Measurements from ENCODE around the gene MAML2. TPM values are rescaled to one million over a fixed set of nuclear protein-coding genes. Genes with fewer than 3 reads are reported as not detected.

The MAML2 gene
- total and polyA plus RNA-seq, 8 donors: 2.4 to 11.8 (median 4.1) TPM

DNA sequence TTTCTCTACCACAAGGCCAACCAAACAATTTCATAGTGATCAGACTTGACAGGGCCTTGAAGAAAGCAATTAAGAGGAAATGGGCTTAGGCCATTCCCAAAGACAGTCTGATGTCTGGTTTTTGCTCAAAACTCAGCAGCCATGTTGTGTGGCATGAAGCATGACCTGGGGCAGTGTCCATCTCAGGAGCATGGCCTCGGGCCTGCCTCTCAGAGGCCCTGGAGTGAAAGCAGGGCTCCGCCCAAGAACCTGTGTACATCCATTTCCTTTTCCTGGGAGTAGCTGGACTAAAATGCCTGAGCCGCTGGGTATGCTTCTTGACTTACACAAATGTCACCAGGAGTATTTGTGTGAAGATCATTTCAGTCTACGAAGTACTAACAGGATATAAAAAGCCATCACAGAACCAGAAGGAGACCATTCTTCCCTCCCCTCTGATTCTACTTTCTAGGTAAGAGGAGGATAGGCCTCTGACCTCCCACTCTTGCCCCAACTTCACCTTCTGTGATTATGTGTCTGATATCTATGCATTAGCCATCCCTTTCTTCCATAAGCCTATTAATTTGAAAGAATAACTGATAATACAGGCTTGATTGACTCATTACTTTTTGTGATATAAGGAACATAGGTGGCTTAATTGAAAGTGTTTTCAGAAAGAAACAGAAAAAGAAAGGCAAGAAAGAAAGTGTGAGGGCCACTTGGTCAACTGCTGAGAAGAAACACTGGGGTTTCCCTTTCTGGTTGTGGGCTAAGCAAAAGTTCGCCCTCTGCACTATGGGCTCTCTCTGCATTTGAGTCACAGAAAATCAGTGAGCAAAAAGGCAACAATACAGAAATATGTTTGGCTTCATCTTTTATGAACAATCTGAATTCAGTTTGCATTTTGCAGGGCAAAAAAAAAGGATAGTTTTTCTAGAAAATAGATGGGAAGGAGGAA lies 230.5 kb downstream of the MAML2 start:
- FAIRE-seq: no peak
- H3K4me1 ChIP-seq: no peaks in the 10 kb centered on the region
- no peaks in the 10 kb centered on the region for H3K9me3 ChIP-seq
- ATAC-seq: no peak
- no peaks in the 10 kb centered on the region for H3K36me3 ChIP-seq
- no peaks in the 10 kb centered on the region for H3K27me3 ChIP-seq
- H3K27ac ChIP-seq: peak overlapping the region in 1 of 4 donors; percentile 2
- no peak for DNase-seq
- TF ChIP-seq, protein P1, sequence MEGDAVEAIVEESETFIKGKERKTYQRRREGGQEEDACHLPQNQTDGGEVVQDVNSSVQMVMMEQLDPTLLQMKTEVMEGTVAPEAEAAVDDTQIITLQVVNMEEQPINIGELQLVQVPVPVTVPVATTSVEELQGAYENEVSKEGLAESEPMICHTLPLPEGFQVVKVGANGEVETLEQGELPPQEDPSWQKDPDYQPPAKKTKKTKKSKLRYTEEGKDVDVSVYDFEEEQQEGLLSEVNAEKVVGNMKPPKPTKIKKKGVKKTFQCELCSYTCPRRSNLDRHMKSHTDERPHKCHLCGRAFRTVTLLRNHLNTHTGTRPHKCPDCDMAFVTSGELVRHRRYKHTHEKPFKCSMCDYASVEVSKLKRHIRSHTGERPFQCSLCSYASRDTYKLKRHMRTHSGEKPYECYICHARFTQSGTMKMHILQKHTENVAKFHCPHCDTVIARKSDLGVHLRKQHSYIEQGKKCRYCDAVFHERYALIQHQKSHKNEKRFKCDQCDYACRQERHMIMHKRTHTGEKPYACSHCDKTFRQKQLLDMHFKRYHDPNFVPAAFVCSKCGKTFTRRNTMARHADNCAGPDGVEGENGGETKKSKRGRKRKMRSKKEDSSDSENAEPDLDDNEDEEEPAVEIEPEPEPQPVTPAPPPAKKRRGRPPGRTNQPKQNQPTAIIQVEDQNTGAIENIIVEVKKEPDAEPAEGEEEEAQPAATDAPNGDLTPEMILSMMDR (IDR thresholded peaks at IDR 0.05): no peak
- intact Hi-C loops (cut with DNase I): no loop called here
- 83 to 88% methylated on average over 5 of the region's 5 CpGs for WGBS, 2 donors
- H3K4me3 ChIP-seq: no peak overlapping the region

DNA sequence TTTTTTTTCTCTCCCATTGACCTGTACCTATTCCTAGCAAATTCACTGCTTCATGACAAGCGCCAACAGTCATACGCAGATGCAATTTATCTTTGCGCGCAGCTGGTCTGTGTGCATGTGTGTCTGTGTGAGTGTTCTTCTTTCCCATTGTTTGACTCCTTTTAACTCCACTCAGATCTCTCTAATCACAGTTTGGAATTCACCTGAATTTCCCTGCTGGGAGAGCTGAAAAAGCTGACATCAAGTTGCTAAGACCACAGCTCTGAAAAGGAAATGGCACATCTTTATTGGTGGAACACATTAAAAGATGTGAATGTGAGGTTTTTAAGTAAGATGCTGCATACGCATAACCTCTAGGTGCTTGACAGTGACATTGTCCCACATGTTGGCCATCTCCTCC lies 231.7 kb downstream of the MAML2 start:
- no peaks in the 10 kb centered on the region for H3K9me3 ChIP-seq
- TF ChIP-seq, protein P1 (IDR thresholded peaks at IDR 0.05): no peak
- intact Hi-C loops (cut with DNase I): no loop called here
- H3K27me3 ChIP-seq: no peaks in the 10 kb centered on the region
- DNase-seq: no peak
- no peak overlapping the region for H3K4me3 ChIP-seq
- H3K27ac ChIP-seq: no peak overlapping the region
- no peak for FAIRE-seq
- H3K36me3 ChIP-seq: no peaks in the 10 kb centered on the region
- WGBS, 2 donors: 85 to 86% methylated on average over 5 of the region's 5 CpGs
- ATAC-seq: no peak
- no peaks in the 10 kb centered on the region for H3K4me1 ChIP-seq

GRCh38 chr11:96110302-96110701 lies 232.7 kb downstream of the MAML2 start:
- ATAC-seq: no peak
- no peaks in the 10 kb centered on the region for H3K4me1 ChIP-seq
- no peaks in the 10 kb centered on the region for H3K27me3 ChIP-seq
- intact Hi-C loops (cut with DNase I): no loop called here
- no peaks in the 10 kb centered on the region for H3K9me3 ChIP-seq
- DNase-seq: no peak
- no peak for FAIRE-seq
- no peak overlapping the region for H3K27ac ChIP-seq
- H3K36me3 ChIP-seq: no peaks in the 10 kb centered on the region
- 60 to 64% methylated on average over 4 of the region's 4 CpGs for WGBS, 2 donors
- TF ChIP-seq, protein P1 (IDR thresholded peaks at IDR 0.05): no peak
- no peak overlapping the region for H3K4me3 ChIP-seq

- Histone ChIP-seq H3K4me3 (no peak overlapping the region), H3K9me3 (no peaks in the 10 kb centered on the region), H3K27ac (no peak overlapping the region), H3K27me3 (no peaks in the 10 kb centered on the region), H3K4me1 (no peaks in the 10 kb centered on the region), H3K36me3 (no peaks in the 10 kb centered on the region)
- WGBS, 2 donors: 52 to 64% methylated on average over 5 of the region's 5 CpGs
- TF ChIP-seq, protein P1 (IDR thresholded peaks at IDR 0.05): no peak
- DNase-seq (no peak), FAIRE-seq (no peak), ATAC-seq (no peak)
- intact Hi-C loops (cut with DNase I): no loop called here
Measured at GRCh38 chr11:96109331-96110030, 233.5 kb downstream of the MAML2 start.

Measured in pancreas (tissue), 10 donors.